ENCODE measurements around the gene OTOP2. TPM values are rescaled to one million over a fixed set of nuclear protein-coding genes. Genes with fewer than 3 reads are reported as not detected.
A peak's percentile ranks its signal among the peaks of the same experiment; 100 is the strongest.
"Not testable (repeated sequence)": the region's sequence is repeated elsewhere in the genome, so short reads cannot be mapped to it uniquely, and the experiment has no call there.

OTOP2 gene
- total RNA-seq, 1 experiment from 2014 or later: not detected

- Histone ChIP-seq H3K9me3 (replicated peaks) (no peaks in the 10 kb centered on the region), H3K4me3 (no peak overlapping the region), H3K4me1 (no peaks in the 10 kb centered on the region), H3K27ac (no peak overlapping the region), H3K27me3 (no peaks in the 10 kb centered on the region), H3K36me3 (no peaks in the 10 kb centered on the region)
- peak; percentile 91 to 97 for DNase-seq
Measured at GRCh38 chr17:74961657-74962350, 37.7 kb downstream of the OTOP2 start.

DNA sequence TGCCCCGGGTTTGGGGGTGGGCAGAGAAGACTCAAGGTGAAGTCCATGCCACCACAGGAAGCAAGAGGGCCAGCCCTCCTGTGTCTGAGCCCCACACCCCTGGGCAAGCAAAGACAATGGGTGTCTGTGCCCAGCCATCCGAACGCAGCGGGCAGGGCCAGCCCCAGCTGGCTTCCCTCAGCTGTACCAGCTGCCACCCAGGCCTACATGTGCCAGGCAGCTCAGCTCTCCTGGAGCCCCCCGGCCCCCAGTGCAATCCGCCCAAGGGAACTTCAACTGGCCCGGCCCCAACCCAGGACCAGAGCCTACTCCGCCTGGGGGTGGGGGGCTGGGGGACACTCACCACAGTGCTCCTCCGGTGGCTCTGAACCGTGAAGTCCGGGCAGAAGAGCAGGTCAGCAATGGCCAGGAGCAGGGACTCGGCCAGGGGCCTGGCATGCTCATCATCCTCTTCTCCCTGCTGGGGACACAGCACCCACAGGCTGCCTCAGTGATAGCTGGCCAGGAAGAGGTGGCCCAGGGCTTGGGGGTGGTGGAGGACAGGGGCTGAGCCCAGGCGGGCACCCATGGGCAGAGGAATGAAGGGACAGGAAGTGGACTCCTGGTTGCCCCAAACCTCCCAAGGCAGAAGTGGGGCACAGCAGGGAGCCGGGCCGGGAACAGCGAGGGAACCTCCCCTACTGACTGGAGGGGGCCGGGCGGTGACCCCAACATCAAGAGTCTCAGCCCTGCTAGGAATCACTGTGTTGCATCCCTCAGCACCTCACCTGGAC, 38.7 kb downstream of the OTOP2 start:
- no peak for DNase-seq

GRCh38 chr17:74963656-74964055, 39.6 kb downstream of the OTOP2 start:
- no peaks in the 10 kb centered on the region for H3K27me3 ChIP-seq
- no peaks in the 10 kb centered on the region for H3K4me1 ChIP-seq
- H3K27ac ChIP-seq: no peak overlapping the region
- no peaks in the 10 kb centered on the region for H3K36me3 ChIP-seq
- H3K9me3 ChIP-seq (replicated peaks): no peaks in the 10 kb centered on the region
- DNase-seq: peak in 1 of 2 experiments; percentile 19
- H3K4me3 ChIP-seq: no peak overlapping the region

More for the DNA sequence above, 38.7 kb downstream of the OTOP2 start:
- H3K36me3 ChIP-seq: no peaks in the 10 kb centered on the region
- no peaks in the 10 kb centered on the region for H3K4me1 ChIP-seq
- H3K4me3 ChIP-seq: no peak overlapping the region
- H3K27ac ChIP-seq: no peak overlapping the region
- H3K27me3 ChIP-seq: no peaks in the 10 kb centered on the region
- H3K9me3 ChIP-seq (replicated peaks): no peaks in the 10 kb centered on the region

DNA sequence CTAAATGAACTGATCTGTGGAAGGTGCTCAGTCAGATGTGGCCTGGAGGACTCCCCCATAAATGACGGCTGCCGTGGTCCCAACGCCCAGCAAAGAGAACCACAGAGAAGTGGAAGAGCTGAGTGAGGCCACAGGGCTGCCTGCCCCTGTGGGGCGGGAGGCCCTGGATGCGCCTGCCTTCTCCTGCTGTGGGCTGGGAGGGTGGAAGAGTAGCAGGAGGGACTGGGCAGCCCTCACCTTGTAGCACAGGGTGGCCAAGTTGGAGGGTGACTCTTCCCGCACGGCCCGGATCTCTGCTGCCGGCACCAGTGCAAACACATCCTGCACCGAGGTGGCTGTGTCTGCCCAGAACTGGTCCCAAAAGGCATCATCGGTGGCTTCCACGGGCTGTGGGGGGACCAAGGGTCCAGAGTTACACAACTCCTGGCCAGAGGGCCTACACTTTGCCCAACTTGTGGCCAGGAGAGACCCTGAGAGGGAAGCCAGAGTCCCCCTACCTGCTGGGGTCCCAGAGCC, 40.2 kb downstream of the OTOP2 start:
- Histone ChIP-seq H3K27me3 (0 out of 2 replicates have a peak, but pooled peaks cover under 1% of the 10 kb centered on the region), H3K4me1 (no peaks in the 10 kb centered on the region), H3K4me3 (no peak overlapping the region), H3K36me3 (no peaks in the 10 kb centered on the region), H3K9me3 (replicated peaks) (no peaks in the 10 kb centered on the region), H3K27ac (no peak overlapping the region)
- DNase-seq: no peak

DNA sequence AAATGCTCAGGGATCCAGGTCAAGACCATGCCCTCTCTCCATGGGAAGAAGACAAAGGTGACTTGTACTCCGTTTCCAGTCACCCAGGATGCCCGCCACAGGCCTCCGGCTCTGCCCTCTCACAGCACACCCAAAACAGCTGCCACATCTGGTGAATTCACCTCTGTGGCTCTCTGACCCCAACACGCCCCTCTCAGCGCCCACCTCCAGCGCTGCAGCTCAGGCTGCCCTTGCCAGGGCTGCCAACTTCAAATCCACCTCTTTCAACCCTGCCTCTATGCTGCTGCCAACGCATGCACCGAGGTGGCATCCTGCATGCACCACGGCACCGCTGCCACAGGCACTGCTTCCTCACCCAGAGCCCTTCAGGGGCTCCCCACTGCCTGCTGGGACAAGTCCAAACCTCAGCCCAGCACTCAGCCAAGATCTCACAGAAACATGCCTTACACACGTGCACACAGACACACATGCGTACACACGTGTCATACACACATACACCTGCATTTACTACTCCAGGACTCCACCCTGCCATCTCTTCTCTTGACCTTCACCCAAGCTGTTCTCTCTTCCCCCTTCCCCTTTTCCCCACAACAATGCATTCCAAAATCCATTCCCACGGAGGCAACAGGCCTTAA, 41.0 kb downstream of the OTOP2 start:
- no peak overlapping the region for H3K4me3 ChIP-seq
- H3K36me3 ChIP-seq: no peaks in the 10 kb centered on the region
- no peak overlapping the region for H3K27ac ChIP-seq
- DNase-seq: peak in 1 of 2 experiments; percentile 4
- peaks cover 3% of the 10 kb centered on the region; the same call in 1 of the 2 replicates for H3K27me3 ChIP-seq
- no peaks in the 10 kb centered on the region for H3K4me1 ChIP-seq
- H3K9me3 ChIP-seq (replicated peaks): no peaks in the 10 kb centered on the region

- no peak for DNase-seq
Measured at GRCh38 chr17:74968361-74968780, 44.3 kb downstream of the OTOP2 start.

DNA sequence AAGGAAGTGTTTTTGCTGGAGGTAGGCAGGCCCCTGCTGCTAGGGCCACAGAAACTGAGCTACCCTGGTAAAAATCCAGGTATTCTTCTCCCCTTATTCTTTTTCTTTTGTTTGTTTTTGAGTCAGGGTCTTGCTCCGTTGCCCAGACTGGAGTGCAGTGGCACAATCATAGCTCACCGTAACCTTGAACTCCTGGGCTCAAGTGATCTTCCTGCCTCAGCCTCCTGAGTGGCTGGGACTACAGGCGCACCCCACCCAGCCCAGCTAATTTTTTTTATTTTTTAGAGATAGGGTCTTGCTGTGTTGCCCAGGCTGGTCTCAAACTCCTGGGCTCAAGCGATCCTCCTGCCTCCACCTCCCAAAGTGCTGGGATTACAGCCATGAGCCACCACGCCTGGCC, 45.4 kb downstream of the OTOP2 start:
- DNase-seq; H3K4me3 ChIP-seq; H3K27ac ChIP-seq; H3K9me3 ChIP-seq (replicated peaks); H3K36me3 ChIP-seq; H3K4me1 ChIP-seq: not testable (repeated sequence)
- peaks cover 34% of the 10 kb centered on the region for H3K27me3 ChIP-seq

More at GRCh38 chr17:74968361-74968780, 44.3 kb downstream of the OTOP2 start:
- Histone ChIP-seq H3K36me3 (no peaks in the 10 kb centered on the region), H3K4me3 (no peak overlapping the region), H3K4me1 (no peaks in the 10 kb centered on the region; the same call in 1 of the 2 replicates), H3K27me3 (peaks cover 26% of the 10 kb centered on the region), H3K9me3 (replicated peaks) (no peaks in the 10 kb centered on the region), H3K27ac (no peak overlapping the region)

DNA sequence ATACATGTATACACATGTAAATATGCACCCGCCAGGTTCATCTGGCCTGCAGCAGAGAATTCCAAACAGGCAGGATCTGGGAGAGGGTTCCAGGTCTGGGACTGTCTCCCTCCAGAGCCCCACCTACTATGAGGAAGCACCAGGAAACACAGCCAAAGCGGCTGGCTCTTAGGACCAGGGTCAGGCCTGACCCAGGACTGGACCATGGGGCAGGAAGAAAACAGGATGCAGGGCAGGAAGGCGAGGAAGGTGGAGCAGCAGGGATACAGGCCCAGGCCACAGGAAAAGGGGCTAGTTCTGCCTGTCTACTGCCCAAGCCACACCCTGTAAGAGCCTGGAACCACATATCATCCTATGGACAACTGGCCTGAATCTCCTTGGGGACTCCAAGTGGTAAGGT, 46.3 kb downstream of the OTOP2 start:
- Histone ChIP-seq H3K36me3 (no peaks in the 10 kb centered on the region), H3K4me1 (no peaks in the 10 kb centered on the region; the same call in 1 of the 2 replicates), H3K9me3 (replicated peaks) (no peaks in the 10 kb centered on the region), H3K27me3 (peaks cover 41% of the 10 kb centered on the region), H3K4me3 (no peak overlapping the region), H3K27ac (no peak overlapping the region)
- DNase-seq: no peak

- DNase-seq: no peak
- H3K9me3 ChIP-seq (replicated peaks): no peaks in the 10 kb centered on the region
- peaks cover 41% of the 10 kb centered on the region for H3K27me3 ChIP-seq
- H3K4me1 ChIP-seq: no peaks in the 10 kb centered on the region; the same call in 1 of the 2 replicates
- H3K36me3 ChIP-seq: no peaks in the 10 kb centered on the region
- no peak overlapping the region for H3K4me3 ChIP-seq
- H3K27ac ChIP-seq: no peak overlapping the region
Measured at GRCh38 chr17:74971069-74971841, 47.2 kb downstream of the OTOP2 start.

DNA sequence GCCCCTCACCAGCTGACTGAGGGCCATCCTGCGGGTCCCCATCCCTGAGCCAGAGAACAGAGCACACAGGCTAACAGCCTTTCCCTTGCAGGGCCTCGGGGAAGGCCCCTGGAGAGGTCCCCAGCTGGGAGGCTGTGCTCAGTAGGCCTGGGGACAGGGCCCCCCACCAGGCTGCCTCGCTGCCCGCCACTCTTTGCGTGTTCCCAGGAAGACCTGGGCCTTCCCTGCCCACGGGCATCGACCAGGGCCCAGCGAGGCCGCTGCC, 47.7 kb downstream of the OTOP2 start:
- Histone ChIP-seq H3K36me3 (no peaks in the 10 kb centered on the region), H3K27ac (no peak overlapping the region), H3K27me3 (peaks cover 41% of the 10 kb centered on the region), H3K4me3 (peak overlapping the region; percentile 51), H3K4me1 (no peaks in the 10 kb centered on the region; the same call in 1 of the 2 replicates), H3K9me3 (replicated peaks) (no peaks in the 10 kb centered on the region)
- DNase-seq: no peak

- no peak within 1 kb of the TSS for H3K27ac ChIP-seq
- H3K36me3 ChIP-seq: no peaks in the 10 kb centered on the region
- peak within 1 kb of the TSS; percentile 51 for H3K4me3 ChIP-seq
- H3K9me3 ChIP-seq (replicated peaks): no peaks in the 10 kb centered on the region
- DNase-seq: peak; percentile 67 to 68
- peaks cover 41% of the 10 kb centered on the region for H3K27me3 ChIP-seq
- H3K4me1 ChIP-seq: no peaks in the 10 kb centered on the region; the same call in 1 of the 2 replicates
Measured at GRCh38 chr17:74972107-74972972, 48.3 kb downstream of the OTOP2 start, which contains the start of gene HID1. Gene HID1 (minus strand): TSS chr17:74972759. CDS start chr17:74972656, 103 bp downstream.

DNA sequence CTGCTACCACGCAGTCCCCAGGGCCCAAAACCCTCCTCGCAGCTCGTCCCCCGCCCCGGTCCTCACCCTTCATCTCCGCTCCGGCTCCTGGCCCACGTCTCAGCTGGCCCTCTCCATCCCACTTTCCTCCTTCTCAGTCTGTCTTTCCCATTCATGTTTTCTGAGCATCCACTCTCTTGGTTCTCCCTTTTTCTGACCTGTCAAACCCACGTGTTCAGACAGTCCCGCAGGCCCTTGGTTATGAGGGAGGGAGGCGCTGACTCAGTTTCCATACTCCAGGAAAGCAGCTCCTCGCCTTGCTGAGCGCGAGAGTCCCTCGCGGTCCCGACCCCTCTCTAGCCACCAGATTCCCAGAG, 48.9 kb downstream of the OTOP2 start:
- no peak for DNase-seq
- no peak overlapping the region for H3K27ac ChIP-seq
- no peaks in the 10 kb centered on the region; the same call in none of the 2 replicates for H3K4me1 ChIP-seq
- peaks cover 41% of the 10 kb centered on the region for H3K27me3 ChIP-seq
- H3K4me3 ChIP-seq: no peak overlapping the region; the same call in 1 of the 2 replicates
- no peaks in the 10 kb centered on the region for H3K9me3 ChIP-seq (replicated peaks)
- no peaks in the 10 kb centered on the region for H3K36me3 ChIP-seq

GRCh38 chr17:74975943-74976342, 51.9 kb downstream of the OTOP2 start:
- DNase-seq: no peak
- no peak overlapping the region for H3K4me3 ChIP-seq
- no peaks in the 10 kb centered on the region for H3K36me3 ChIP-seq
- no peaks in the 10 kb centered on the region; the same call in none of the 2 replicates for H3K4me1 ChIP-seq
- H3K9me3 ChIP-seq (replicated peaks): no peaks in the 10 kb centered on the region
- no peak overlapping the region for H3K27ac ChIP-seq
- H3K27me3 ChIP-seq: peaks cover 31% of the 10 kb centered on the region
